ENCODE measurements around the gene SMIM33. TPM values are rescaled to one million over a fixed set of nuclear protein-coding genes. Genes with fewer than 3 reads are reported as not detected.

Gene SMIM33
- total and polyA plus RNA-seq, 5 donors: not detected

DNA sequence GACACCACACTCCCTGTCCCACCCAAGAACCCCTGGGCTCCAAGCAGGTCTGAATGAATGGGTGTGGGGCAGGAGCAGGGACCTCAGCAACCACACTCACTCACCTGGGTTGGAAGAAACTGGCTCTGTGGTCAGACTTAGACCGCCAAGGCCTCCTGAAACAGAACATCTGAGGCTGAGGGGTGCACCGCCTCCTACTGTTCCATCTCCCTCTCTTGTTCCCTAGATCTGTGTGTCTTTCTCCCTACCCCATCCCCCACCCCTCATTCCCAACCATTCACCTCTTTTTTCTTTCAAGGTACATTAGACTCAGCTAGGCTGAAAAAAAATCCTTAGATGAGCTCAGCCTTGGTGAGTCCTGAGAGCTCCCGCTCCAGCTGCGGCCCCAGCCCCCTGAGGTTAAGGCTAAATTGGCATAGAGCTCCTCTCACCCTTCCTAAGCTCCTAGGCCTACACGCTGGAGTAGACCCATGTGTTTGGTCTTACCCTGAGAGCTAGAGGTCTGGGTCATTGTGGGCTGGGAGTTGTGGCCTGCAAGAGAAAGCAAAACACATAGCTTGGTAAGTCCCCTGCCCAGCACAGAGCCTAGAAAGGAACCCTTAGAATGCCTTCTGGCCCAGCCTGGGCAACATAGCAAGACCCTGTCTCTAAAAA is 13.0 kb upstream of the SMIM33 start:
- intact Hi-C loops (cut with DNase I): no loop called here
- no peak for DNase-seq
- no peak for ATAC-seq
- Histone ChIP-seq H3K27ac (ENCODE audit: low read length) (no peak overlapping the region), H3K4me3 (ENCODE audit: low read length) (no peak overlapping the region), H3K9me3 (ENCODE audit: control insufficient read depth, low read length) (no peaks in the 10 kb centered on the region), H3K27me3 (ENCODE audit: control insufficient read depth, insufficient read depth) (no peaks in the 10 kb centered on the region), H3K4me1 (ENCODE audit: control insufficient read depth, insufficient read depth, low read length) (no peaks in the 10 kb centered on the region)
- WGBS: 95% methylated on average over 5 of the region's 5 CpGs

DNA sequence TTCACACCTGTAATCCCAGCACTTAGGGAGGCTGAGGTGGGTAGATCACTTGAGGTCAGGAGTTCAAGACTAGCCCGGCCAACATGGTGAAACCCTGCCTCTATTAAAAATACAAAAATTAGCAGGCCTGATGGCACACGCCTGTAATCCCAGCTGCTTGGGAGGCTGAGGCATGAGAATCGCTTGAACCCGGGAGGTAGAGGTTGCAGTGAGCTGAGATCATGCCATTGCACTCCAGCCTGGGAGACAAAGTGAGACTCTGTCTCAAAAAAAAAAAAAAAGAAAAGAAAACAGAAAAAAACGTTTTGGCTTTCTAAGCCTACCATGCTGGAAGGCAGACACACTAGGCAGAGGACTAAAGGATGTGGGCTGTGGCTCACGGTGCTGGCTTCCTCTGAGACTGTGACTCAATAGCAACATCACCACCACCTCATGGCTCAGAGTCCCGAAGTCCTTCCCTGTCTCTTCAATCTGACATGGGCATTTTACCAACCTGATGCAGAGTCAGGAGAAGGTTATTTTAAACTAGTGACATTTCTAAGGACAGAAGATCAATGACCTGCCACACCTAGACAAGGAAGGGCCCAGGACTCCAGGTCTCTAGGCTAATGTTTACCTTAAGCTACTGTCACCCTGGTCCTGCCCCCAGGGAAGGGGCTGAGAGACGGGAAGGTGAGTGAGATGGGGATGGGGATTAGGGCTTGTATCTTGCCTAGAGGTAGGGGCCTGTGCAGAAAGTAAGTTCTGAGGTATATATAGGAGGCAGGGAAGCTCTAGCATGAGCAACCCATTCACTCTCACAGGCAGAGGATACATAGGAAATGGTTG is 12.0 kb upstream of the SMIM33 start:
- intact Hi-C loops (cut with DNase I): no loop called here
- peak; percentile 47 to 81 for ATAC-seq

DNA sequence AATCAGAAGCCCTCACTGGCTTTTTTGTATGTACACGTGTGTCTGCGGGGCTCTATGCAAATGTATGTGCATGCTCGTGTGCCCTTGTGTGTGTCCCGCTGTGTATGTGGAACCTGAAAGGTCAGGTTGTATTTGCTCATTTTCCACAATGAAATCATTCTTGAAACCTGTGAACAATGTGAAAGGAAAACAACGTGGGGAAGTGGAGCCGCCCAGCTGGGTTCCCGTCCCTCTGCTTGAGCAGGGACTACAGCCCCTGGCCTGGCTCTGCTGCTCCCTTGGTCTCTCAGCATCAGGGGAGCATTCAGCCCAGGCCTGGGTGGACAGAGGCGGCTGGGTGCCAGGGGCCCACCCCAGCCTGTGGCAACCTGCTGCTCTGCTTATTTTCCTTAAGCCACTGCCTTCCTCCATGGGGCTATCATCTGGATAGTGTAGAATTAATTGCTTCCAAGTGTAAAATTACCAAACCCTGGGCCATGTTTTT is 11.3 kb upstream of the SMIM33 start:
- Histone ChIP-seq H3K27me3 (ENCODE audit: control insufficient read depth, insufficient read depth) (no peaks in the 10 kb centered on the region), H3K4me3 (ENCODE audit: low read length) (no peak overlapping the region), H3K9me3 (ENCODE audit: control insufficient read depth, low read length) (no peaks in the 10 kb centered on the region), H3K27ac (ENCODE audit: low read length) (peak overlapping the region; percentile 59), H3K4me1 (ENCODE audit: control insufficient read depth, insufficient read depth, low read length) (no peaks in the 10 kb centered on the region)
- WGBS: 67% methylated on average over 8 of the region's 8 CpGs
- intact Hi-C loops (cut with DNase I): no loop called here
- DNase-seq (peak; percentile 67 to 77 (median 70)), ATAC-seq (peak; percentile 62 to 85)

More for the DNA sequence above, 12.0 kb upstream of the SMIM33 start:
- 57% methylated on average over 8 of the region's 8 CpGs for WGBS
- peak in 2 of 3 donors; percentile 48 to 78 for DNase-seq
- Histone ChIP-seq H3K9me3 (ENCODE audit: control insufficient read depth, low read length) (no peaks in the 10 kb centered on the region), H3K4me3 (ENCODE audit: low read length) (no peak overlapping the region), H3K27me3 (ENCODE audit: control insufficient read depth, insufficient read depth) (no peaks in the 10 kb centered on the region), H3K4me1 (ENCODE audit: control insufficient read depth, insufficient read depth, low read length) (no peaks in the 10 kb centered on the region), H3K27ac (ENCODE audit: low read length) (peak overlapping the region; percentile 80)

DNA sequence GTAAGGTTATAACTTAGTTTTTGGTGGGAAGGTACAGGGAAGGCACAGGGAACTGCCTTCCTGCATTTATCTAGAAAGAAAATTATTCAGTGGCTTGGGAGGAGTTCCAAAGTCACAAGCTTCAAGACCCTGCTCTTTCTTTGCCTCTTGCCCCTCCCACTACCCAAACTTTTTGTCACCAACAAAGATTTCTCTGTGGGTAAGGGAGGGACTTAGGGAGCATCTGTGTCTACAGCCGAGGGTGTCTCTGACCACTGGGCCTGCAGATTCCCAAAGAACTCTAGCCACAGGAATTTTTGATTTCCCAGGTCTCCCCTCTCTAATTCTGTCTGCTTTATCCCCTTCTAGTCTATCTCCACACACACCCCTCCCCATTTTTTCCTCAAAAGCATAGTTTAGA is 10.3 kb upstream of the SMIM33 start:
- WGBS: 69% methylated on average over 1 of the region's 1 CpG
- Histone ChIP-seq H3K9me3 (ENCODE audit: control insufficient read depth, low read length) (no peaks in the 10 kb centered on the region), H3K27ac (ENCODE audit: low read length) (peak overlapping the region; percentile 40), H3K27me3 (ENCODE audit: control insufficient read depth, insufficient read depth) (no peaks in the 10 kb centered on the region), H3K4me1 (ENCODE audit: control insufficient read depth, insufficient read depth, low read length) (no peaks in the 10 kb centered on the region), H3K4me3 (ENCODE audit: low read length) (no peak overlapping the region)
- intact Hi-C loops (cut with DNase I): no loop called here
- DNase-seq (no peak), ATAC-seq (no peak)

DNA sequence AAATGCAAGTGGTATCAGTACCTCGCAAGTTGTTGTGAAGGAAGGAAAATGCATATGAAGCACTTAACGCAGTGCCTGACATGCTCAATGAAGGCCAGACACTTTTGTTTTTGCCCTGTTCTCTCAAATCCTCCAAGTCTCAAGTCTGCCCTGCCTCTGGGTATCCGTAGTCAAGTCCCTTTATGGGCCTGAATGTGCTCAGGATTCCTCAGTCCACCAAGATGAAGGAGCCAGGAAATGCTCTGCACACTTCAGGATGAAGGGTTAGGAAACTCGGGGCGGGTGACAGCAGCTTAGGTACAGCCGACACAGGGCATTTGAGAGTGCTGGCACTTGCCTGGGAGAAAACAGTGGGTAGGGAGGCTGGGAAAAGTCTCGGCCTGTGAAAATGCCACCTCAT is 9.6 kb upstream of the SMIM33 start:
- H3K27me3 ChIP-seq (ENCODE audit: control insufficient read depth, insufficient read depth): no peaks in the 10 kb centered on the region
- ATAC-seq (peak in 1 of 2 donors; percentile 17), DNase-seq (no peak)
- 71% methylated on average over 7 of the region's 7 CpGs for WGBS
- no peaks in the 10 kb centered on the region for H3K4me1 ChIP-seq (ENCODE audit: control insufficient read depth, insufficient read depth, low read length)
- intact Hi-C loops (cut with DNase I): no loop called here
- H3K27ac ChIP-seq (ENCODE audit: low read length): peak overlapping the region; percentile 96
- H3K9me3 ChIP-seq (ENCODE audit: control insufficient read depth, low read length): no peaks in the 10 kb centered on the region
- peak overlapping the region; percentile 73 for H3K4me3 ChIP-seq (ENCODE audit: low read length)

DNA sequence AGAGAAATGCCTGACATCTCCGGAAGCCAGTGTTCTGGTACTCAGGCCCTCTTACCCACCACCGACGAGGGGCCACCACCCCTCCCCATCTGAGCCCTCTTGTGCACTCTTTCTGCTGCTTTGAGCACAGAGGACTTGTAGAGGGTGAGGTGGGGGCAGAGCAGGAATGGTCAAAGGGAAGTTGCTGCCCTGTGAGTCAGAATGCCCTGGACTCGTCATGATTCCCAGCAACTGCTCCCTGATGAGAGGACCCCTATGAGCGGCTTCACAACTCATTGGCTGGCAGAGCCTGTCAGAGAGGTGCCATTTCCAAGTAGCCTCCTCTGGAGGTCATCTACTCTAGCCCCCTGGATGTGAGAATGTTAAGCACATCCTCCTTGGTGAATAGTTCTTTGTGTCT is 9.1 kb upstream of the SMIM33 start:
- Histone ChIP-seq H3K4me3 (ENCODE audit: low read length) (peak overlapping the region; percentile 73), H3K4me1 (ENCODE audit: control insufficient read depth, insufficient read depth, low read length) (no peaks in the 10 kb centered on the region), H3K27me3 (ENCODE audit: control insufficient read depth, insufficient read depth) (no peaks in the 10 kb centered on the region), H3K27ac (ENCODE audit: low read length) (peak overlapping the region; percentile 96), H3K9me3 (ENCODE audit: control insufficient read depth, low read length) (no peaks in the 10 kb centered on the region)
- WGBS: 65% methylated on average over 5 of the region's 5 CpGs
- DNase-seq: peak in 2 of 3 donors; percentile 38 to 55
- peak; percentile 47 to 74 for ATAC-seq
- intact Hi-C loops (cut with DNase I): no loop called here

DNA sequence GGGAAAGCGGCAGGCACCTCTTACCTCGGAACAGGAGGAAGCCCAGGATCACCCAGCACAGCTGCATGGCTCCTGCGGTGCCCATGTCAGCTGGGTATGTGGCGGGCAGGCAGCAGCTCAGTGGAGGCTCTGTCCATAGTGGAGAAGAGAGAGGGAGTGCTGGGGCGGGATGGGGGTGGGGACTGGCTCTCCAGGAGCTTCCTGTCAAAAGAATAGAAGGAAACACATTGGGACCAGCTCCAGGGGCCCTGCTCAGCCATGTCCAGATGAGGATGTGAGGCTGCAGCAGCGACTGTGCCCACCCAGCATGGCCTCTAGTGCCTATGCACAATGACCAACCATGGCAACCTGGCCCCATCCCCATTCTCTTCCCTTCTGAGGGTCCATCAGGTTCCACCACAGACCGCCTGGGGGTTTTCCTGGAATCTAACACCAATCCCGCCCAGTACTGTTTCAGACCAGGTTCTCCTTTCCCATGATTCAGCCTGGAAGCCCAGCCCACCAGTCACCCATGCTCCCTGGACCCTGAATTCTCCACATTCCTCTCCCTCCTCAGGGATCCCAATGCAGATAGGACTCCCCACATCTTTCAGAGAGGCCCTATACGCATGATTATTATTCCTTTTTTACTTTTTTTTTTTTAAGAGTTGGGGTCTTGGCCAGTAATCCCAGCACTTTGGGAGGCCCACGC is 8.1 kb upstream of the SMIM33 start, which contains the start of gene ECSCR:
ECSCR (minus strand) TSS at position 158 of the 691 bp plus-strand sequence; CDS start at position 85, 73 bp downstream.
- Histone ChIP-seq H3K4me1 (ENCODE audit: control insufficient read depth, insufficient read depth, low read length) (no peaks in the 10 kb centered on the region), H3K9me3 (ENCODE audit: control insufficient read depth, low read length) (no peaks in the 10 kb centered on the region), H3K4me3 (ENCODE audit: low read length) (peak within 1 kb of the TSS; percentile 73), H3K27ac (ENCODE audit: low read length) (peak within 1 kb of the TSS; percentile 96), H3K27me3 (ENCODE audit: control insufficient read depth, insufficient read depth) (no peaks in the 10 kb centered on the region)
- intact Hi-C loops (cut with DNase I): no loop called here
- DNase-seq: peak; percentile 57 to 82 (median 75)
- WGBS: 61% methylated on average over 10 of the region's 10 CpGs
- peak; percentile 75 to 77 for ATAC-seq

DNA sequence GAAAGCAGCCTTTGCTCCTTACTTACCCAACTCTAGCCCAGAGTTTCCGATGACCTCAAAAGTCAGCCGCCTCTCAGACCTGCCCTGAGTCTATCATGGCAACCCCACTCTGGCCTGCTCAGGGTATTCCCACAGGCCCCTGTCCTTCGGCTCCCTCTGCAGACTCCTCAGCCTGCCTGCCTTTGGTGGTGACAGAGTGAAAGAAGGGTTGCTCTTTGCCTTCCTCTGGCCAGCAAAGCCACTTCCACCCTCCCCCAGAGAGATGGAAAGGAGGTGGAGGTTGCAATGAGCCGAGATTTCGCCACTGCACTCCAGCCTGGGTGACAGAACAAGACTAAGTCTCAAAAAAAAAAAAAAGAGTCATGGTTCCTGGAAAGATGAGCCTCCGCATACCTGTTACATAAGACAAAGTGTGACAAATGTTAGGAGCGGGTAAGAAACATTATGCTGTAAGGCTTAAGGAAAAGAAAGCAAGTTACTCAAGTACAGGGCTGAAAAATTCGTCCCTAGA is 2.3 kb upstream of the SMIM33 start:
- no peak for ATAC-seq
- H3K9me3 ChIP-seq (ENCODE audit: control insufficient read depth, low read length): no peaks in the 10 kb centered on the region
- no peak overlapping the region for H3K4me3 ChIP-seq (ENCODE audit: low read length)
- intact Hi-C loops (cut with DNase I): no loop called here
- H3K27ac ChIP-seq (ENCODE audit: low read length): no peak overlapping the region
- DNase-seq: no peak
- no peaks in the 10 kb centered on the region for H3K27me3 ChIP-seq (ENCODE audit: control insufficient read depth, insufficient read depth)
- 76% methylated on average over 8 of the region's 8 CpGs for WGBS
- peaks cover 6% of the 10 kb centered on the region for H3K4me1 ChIP-seq (ENCODE audit: control insufficient read depth, insufficient read depth, low read length)

DNA sequence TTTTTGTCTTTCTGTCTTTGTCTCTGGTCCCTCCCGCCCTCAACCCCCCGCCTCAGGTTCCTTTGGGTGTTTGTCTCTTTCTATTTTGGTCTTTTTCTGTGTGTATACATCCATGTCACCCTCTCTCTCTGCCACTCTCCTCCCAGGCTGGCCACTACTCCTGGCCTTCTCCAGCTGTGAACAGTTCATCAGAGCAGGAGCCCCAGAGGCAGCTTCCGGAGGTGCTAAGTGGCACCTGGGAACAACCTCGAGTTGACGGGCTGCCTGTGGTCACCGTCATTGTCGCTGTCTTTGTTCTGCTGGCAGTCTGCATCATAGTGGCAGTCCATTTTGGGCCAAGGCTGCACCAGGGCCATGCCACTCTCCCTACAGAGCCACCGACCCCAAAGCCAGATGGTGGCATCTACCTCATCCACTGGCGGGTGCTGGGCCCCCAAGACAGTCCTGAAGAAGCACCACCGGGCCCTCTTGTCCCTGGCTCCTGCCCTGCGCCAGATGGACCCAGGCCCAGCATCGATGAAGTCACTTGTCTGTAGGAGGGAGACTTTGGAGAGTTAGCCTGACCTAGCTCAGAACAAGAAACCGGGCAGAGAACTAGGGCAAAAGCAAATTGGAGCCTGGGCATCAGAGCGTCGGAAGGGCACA is 1.7 kb downstream of the SMIM33 start:
- ATAC-seq (no peak), DNase-seq (peak in 1 of 3 donors; percentile 63)
- Histone ChIP-seq H3K4me3 (ENCODE audit: low read length) (no peak overlapping the region), H3K9me3 (ENCODE audit: control insufficient read depth, low read length) (no peaks in the 10 kb centered on the region), H3K4me1 (ENCODE audit: control insufficient read depth, insufficient read depth, low read length) (peaks cover 13% of the 10 kb centered on the region), H3K27me3 (ENCODE audit: control insufficient read depth, insufficient read depth) (no peaks in the 10 kb centered on the region), H3K27ac (ENCODE audit: low read length) (no peak overlapping the region)
- intact Hi-C loops (cut with DNase I): no loop called here
- WGBS: 76% methylated on average over 15 of the region's 15 CpGs

DNA sequence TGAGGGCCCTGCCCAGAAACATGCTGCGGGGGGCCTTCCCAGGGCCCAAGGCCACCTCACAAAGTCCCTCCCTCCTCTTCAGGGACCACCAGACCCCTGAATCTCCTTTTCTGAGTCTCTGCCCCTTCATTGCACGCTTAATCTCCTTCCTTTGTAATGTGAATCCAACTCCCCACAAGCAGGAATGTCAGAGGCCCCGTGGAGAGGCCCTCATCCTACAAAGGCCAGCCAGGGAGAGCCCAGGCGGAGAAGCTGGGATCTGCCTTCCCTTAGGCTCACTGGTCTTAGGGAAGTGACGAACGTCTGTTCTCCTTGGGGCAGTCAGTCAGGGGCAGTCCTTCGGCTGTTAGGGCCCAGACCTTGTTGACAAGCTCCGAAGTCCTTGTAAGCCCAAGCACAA is 2.3 kb downstream of the SMIM33 start:
- intact Hi-C loops (cut with DNase I): no loop called here
- H3K4me1 ChIP-seq (ENCODE audit: control insufficient read depth, insufficient read depth, low read length): peaks cover 13% of the 10 kb centered on the region
- WGBS: 56% methylated on average over 8 of the region's 8 CpGs
- ATAC-seq (peak; percentile 3 to 60), DNase-seq (no peak)
- no peaks in the 10 kb centered on the region for H3K27me3 ChIP-seq (ENCODE audit: control insufficient read depth, insufficient read depth)
- no peaks in the 10 kb centered on the region for H3K9me3 ChIP-seq (ENCODE audit: control insufficient read depth, low read length)
- H3K27ac ChIP-seq (ENCODE audit: low read length): peak overlapping the region; percentile 43
- H3K4me3 ChIP-seq (ENCODE audit: low read length): no peak overlapping the region

All from right cardiac atrium (tissue), 5 donors.